Midbrain (tissue), 1 donor: Measurements from ENCODE around the gene ENHO.

Experiments used
- DNase-seq: peaks from one replicate; lab custom pipeline; 2025; lab: John Stamatoyannopoulos, UW

Gene ENHO

DNA sequence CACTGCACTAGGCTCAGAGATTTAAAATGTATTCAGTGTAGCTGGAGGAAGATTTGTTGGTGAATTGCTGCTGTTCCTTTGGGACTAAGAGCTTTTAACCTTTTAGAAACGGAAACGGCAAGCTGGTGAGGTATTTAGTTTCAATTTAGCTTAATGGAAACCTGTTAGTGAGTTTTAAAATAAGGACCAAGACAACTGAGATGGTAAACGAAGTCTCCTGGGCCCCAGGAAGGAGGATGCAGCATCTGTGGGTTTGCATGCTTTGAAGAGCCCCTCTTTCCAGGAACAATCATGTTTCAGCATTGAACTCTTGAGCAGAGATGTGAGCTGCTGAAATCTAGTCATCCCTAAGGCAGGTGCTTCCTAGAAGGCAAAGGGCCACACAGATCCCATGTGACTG is 47.7 kb downstream of the ENHO start:
- DNase-seq = no peak
